A673 (cell line): Measurements from ENCODE around the gene LRIF1.

Experiments used
- EZH2 ChIP-seq: fragments of 200-600 bp; sonication (generic); IDR thresholded peaks from 2 replicates; pipeline ENCODE4 v1.6.1; 2017; ENCODE audit warnings: borderline replicate concordance, low read depth, mild to moderate bottlenecking, mixed read lengths, antibody characterized with exemption, low read length; ENCODE audit not compliant: poor library complexity, severe bottlenecking
- TF ChIP-seq, protein P1 (sequence below): fragments of 300-800, 200-600 bp; sonication (generic); conservative IDR thresholded peaks from 2 replicates; pipeline ENCODE4 v1.5.1; 2017; ENCODE audit warnings: low read depth, mild to moderate bottlenecking, antibody characterized with exemption, low read length, moderate library complexity, mixed read lengths

DNA sequence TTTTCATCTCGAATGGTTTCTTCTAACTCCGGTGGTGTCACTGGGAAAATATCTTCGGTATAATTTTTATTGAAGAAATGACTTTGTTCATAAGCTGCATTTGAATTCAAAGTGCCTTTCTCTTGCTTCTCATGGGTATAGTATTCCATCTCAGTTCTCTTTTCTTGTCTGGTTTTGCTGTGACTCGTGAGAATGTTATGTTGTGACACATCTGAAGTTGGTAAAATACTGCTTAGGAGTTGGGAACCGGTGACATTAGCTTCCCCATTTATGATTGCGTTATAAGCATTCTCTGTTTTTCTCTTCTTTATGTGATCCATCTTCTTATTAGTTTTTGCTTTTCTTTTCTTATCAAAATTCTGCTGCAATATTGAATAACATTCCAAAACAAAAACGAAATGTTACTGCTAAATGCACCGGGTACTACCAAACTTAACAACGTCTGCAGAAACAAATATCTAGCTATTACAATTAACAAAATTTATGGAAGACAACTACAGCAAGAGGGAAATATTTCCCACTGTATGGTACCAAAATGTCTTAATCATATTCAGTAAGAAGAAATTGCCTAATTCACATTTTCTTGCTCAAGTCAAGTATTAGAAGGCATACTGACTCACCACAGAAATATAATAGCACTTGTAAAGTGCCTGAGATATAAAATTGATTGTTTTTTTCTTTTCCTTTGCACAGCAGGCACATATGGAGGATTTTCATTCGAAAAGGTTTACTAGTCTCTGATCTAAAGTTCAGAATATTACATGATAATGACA lies 15.5 kb downstream of the LRIF1 start:
- TF ChIP-seq, protein P1, sequence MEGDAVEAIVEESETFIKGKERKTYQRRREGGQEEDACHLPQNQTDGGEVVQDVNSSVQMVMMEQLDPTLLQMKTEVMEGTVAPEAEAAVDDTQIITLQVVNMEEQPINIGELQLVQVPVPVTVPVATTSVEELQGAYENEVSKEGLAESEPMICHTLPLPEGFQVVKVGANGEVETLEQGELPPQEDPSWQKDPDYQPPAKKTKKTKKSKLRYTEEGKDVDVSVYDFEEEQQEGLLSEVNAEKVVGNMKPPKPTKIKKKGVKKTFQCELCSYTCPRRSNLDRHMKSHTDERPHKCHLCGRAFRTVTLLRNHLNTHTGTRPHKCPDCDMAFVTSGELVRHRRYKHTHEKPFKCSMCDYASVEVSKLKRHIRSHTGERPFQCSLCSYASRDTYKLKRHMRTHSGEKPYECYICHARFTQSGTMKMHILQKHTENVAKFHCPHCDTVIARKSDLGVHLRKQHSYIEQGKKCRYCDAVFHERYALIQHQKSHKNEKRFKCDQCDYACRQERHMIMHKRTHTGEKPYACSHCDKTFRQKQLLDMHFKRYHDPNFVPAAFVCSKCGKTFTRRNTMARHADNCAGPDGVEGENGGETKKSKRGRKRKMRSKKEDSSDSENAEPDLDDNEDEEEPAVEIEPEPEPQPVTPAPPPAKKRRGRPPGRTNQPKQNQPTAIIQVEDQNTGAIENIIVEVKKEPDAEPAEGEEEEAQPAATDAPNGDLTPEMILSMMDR = no peak
- TF ChIP-seq EZH2 = no peak
